Fibroblast of skin of abdomen (primary cell): Measurements from ENCODE around the gene HOXD9.

ENCODE experiments used
- DNase-seq: peaks from one replicate; pipeline ENCODE4 v3.0.0-alpha.2; 2013

The HOXD9 gene

GRCh38 chr2:176155356-176156044, 33.0 kb downstream of the HOXD9 start:
- no peak for DNase-seq

- no peak for DNase-seq
Observed at GRCh38 chr2:176156301-176156806, 33.8 kb downstream of the HOXD9 start.

- peak; percentile 61 for DNase-seq
Observed at GRCh38 chr2:176156807-176157498, 34.4 kb downstream of the HOXD9 start, which contains the start of gene HOXD3. Gene HOXD3 (plus strand): TSS chr2:176157307. CDS start chr2:176169115, 11,808 bp downstream.

GRCh38 chr2:176157499-176158185, 35.1 kb downstream of the HOXD9 start:
- no peak for DNase-seq

- peak; percentile 54 for DNase-seq
Observed at GRCh38 chr2:176158186-176158591, 35.7 kb downstream of the HOXD9 start.

- DNase-seq, result peak; percentile 86
Observed at GRCh38 chr2:176158855-176159662, 36.5 kb downstream of the HOXD9 start.

GRCh38 chr2:176159663-176160250, 37.2 kb downstream of the HOXD9 start:
- no peak for DNase-seq

- no peak for DNase-seq
Observed at GRCh38 chr2:176160251-176160985, 37.9 kb downstream of the HOXD9 start.

- DNase-seq, result no peak
Observed at GRCh38 chr2:176160986-176161824, 38.7 kb downstream of the HOXD9 start.

GRCh38 chr2:176161825-176162626, 39.5 kb downstream of the HOXD9 start:
- peak; percentile 88 for DNase-seq

- DNase-seq, result no peak
Observed at GRCh38 chr2:176162911-176163671, 40.6 kb downstream of the HOXD9 start.

GRCh38 chr2:176163672-176164056, 41.1 kb downstream of the HOXD9 start:
- no peak for DNase-seq

GRCh38 chr2:176164201-176164600, 41.7 kb downstream of the HOXD9 start:
- no peak for DNase-seq

- DNase-seq, result no peak
Observed at GRCh38 chr2:176164611-176165369, 42.3 kb downstream of the HOXD9 start.

- DNase-seq, result no peak
Observed at GRCh38 chr2:176165370-176166050, 43.0 kb downstream of the HOXD9 start.

- peak; percentile 49 for DNase-seq
Observed at GRCh38 chr2:176166272-176166671, 43.8 kb downstream of the HOXD9 start.

GRCh38 chr2:176167398-176167797, 44.9 kb downstream of the HOXD9 start:
- DNase-seq, result peak; percentile 60
